Stimulated activated CD4-positive, alpha-beta T cell treated with anti-CD3 and anti-CD28 coated beads, Interleukin-12 subunit alpha, Interleukin-12 subunit beta, amount 100 ng/mL, for 4 hours (primary cell): ENCODE measurements around the gene G6PC2.
"Not testable (repeated sequence)": the region's sequence is repeated elsewhere in the genome, so short reads cannot be mapped to it uniquely, and the experiment has no call there.

Experiments used
- DNase-seq: peaks from one replicate; pipeline ENCODE4 v3.0.0-alpha.2; 2020

The G6PC2 gene, protein sequence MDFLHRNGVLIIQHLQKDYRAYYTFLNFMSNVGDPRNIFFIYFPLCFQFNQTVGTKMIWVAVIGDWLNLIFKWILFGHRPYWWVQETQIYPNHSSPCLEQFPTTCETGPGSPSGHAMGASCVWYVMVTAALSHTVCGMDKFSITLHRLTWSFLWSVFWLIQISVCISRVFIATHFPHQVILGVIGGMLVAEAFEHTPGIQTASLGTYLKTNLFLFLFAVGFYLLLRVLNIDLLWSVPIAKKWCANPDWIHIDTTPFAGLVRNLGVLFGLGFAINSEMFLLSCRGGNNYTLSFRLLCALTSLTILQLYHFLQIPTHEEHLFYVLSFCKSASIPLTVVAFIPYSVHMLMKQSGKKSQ

DNA sequence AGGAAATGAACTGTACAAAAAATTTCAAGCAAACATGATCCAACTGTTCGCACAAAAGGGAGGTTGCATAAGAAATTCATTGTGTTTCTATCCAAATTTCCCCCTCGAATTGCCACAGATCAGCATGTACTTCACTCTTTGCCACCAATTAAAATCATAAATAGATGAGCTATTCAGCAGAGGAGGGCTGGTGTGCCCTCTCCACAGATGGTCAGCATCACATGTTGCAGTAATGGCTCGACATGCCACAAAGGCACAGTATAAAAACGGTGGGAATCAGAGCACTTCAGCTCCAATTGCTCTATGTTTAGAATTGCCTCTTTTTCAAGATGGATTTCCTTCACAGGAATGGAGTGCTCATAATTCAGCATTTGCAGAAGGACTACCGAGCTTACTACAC is at the start of gene G6PC2:
TSS of gene G6PC2 (plus strand) at position 289 of the 400 bp plus-strand sequence. CDS start at position 330, 41 bp downstream.
- no peak for DNase-seq

DNA sequence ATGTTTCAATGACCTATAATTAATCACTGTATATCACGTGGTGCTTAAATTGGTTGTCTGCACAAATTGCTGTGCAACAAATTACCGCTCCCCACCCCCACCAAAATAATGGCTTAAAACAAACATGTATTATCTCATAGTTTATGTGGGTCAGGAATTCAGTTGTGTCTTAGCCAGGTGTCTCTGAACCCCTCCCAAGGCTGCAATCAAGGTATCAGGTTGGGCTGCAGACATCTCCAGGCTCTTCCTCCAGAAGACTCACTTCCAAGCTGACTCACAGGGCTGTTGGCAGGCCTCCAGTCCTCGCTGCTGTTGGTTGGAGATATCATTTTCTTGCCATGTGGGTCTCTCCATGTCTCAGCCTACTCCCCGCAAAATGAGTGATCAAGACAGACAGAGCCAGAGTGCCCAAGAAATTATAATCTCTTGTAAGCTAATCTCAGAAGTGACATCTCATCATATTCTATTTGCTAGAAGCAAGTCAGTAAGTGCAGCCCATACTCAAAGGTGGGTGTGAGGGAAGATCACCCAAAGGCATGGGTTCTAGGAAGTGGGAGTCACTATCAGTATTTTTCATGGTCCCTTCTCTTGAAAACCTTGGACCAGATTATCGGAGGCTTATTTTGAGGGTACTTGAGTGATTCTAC is 49.3 kb upstream of the G6PC2 start:
- no peak for DNase-seq

DNA sequence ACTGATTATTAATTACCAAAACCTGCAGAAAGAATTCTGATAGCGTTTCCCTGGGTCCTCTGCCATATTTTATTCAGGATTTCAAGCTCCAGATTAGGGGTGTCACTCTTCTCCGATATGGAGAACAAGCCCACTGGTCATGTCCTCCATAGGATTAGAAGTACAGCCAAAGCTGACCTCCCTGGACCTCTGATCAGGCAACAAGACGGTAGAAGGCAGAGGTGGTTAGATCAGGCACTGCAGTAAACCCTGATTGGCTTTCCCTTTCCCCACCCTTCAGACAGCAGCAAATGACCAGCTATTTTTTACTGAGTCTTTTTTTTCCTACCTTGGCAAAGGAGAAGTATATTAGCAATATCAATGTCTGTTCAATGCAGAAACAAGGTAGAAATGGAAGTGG is 48.6 kb upstream of the G6PC2 start:
- DNase-seq: no peak

DNA sequence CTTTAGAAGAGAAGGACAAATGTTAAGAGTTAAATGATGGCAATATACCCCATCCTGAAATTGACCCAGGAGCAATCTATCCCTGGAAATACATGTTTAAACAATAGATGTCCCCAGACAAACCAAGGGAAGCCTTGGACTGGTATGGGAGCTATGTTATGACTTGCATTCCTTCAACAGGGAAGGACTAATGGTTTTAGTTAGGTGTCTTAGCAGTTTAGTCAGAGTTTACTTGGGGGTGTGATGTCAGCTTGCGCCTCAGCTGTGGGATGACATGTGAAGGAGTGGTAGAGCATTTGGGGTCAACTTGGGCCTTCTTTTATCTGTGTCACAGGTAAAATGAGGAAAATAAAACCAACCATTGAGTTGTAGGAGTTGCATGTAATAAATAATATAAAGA is 47.6 kb upstream of the G6PC2 start:
- no peak for DNase-seq

DNA sequence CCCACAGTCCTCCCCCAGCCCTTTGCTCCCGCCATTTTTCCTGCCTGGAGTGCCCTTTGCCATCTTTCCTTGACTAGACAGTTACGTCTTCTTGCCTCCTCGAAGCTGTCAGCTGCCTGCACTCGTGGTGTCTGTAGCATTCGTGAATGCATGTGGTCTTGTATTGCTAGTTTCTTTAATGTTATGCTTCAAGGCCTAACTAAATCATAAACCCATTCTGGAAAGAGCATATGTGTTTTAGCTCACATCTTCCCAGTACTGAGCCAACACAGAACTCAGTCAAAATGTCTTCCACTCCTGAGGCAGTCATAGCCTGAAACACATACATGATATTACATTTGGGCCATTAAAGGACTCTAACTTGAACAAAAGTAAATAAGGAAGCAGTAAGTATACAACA is 46.4 kb upstream of the G6PC2 start:
- no peak for DNase-seq

DNA sequence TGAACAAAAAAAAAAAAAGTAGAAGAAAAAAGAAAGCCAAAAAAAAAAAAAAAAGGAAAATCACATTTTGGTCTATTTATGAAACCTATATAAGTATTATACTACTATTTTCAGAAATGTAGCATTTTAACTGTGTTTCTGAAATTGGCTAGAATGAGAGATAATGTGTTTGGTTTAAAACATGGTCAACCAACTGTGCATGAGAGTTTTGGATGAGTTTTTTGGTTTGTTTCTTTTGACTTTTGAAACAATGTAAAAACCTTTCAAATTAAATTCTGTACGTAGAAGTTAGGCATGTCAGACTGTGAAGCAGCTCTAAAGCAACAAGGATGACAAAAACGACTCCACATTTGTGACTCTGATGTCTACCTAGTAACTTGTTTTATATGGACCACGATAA is 45.5 kb upstream of the G6PC2 start:
- DNase-seq: no peak

DNA sequence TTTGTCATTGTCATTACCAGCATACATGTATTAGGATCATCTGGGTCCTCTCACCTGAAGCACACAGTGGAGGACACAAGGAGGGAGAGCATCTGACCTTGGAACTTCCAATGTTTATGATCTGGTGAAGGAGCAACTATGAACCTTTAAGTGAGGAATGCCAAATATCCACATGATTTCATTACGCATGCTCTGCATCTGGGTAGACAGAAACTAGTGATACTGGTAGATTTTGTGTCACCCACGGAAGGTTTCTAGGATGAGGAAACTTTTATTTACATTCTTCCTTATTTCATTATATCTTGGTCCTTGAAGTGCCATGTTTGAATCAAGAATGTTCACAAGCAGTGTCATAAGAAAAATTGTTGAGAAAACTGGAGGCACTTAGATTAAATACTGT is 42.9 kb upstream of the G6PC2 start:
- DNase-seq: no peak

DNA sequence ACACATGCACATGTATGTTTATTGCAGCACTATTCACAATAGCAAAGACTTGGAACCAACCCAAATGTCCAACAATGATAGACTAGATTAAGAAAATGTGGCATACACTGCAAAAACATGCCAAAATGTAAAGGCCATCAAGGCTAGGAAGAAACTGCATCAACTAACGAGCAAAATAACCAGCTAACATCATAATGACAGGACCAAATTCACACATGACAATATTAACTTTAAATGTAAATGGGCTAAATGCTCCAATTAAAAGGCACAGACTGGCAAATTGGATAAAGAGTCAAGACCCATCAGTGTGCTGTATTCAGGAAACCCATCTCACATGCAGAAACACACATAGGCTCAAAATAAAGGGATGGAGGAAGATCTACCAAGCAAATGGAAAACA is 33.9 kb upstream of the G6PC2 start:
- DNase-seq: not testable (repeated sequence)

DNA sequence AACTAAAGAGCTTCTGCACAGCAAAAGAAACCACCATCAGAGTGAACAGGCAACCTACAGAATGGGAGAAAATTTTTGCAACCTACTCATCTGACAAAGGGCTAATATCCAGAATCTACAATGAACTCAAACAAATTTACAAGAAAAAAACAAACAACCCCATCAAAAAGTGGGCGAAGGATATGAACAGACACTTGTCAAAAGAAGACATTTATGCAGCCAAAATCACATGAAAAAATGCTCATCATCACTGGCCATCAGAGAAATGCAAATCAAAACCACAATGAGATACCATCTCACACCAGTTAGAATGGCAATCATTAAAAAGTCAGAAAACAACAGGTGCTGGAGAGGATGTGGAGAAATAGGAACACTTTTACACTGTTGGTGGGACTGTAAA is 30.7 kb upstream of the G6PC2 start:
- DNase-seq: not testable (repeated sequence)

DNA sequence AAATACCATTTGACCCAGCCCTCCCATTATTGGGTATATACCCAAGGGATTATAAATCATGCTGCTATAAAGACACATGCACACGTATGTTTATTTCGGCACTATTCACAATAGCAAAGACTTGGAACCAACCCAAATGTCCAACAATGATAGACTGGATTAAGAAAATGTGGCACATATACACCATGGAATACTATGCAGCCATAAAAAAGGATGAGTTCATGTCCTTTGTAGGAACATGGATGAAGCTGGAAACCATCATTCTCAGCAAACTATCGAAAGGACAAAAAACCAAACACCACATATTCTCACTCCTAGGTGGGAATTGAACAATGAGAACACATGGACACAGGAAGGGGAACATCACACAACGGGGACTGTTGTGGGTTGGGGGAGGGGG is 30.3 kb upstream of the G6PC2 start:
- DNase-seq: not testable (repeated sequence)

DNA sequence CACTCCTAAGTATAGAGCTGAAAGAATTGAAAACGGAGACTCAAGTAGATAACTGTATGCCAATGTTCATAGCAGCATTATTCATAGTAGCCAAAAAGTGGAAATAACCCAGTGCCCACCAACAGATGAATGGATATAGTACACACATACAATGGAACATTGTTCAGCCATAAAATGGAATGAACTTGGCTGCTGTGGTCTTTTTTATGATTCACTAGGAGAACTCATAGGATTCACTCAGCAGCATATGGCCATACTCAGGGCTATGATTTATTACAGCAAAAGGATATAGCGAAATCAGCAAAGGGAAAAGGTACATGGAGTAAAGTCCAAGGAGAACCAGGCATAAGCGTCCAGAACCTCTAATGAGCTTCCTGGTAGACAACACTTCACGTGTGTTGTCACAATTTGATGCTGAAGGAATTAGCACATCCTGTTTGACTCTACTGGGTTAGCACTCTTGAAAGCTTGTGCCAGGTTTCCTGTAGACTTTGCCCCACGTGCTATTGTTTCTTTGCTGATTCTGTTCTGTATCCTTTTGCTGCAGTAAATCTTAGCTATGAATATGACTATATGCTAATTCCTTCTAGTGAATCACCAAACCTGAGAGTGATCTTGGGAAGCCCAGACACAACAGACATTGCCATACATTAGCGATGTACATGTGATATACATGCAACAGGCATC is 26.6 kb upstream of the G6PC2 start:
- no peak for DNase-seq

DNA sequence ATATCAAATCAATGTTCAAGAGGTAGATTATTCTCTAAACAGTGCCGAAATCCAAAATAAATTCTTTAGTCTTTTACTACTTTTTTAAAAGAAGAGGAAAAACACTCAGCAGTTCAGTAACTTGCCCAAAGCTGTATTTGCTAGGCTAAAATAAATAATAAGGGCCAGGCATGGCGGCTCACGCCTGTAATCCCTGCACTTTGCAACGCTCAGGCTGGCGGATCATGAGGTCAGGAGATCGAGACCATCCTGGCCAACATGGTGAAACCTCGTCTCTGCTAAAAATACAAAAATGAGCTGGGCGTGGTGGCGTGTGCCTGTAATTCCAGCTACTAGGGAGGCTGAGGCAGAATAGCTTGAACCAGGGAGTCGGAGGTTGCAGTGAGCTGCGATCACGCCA is 18.9 kb upstream of the G6PC2 start:
- DNase-seq: not testable (repeated sequence)

DNA sequence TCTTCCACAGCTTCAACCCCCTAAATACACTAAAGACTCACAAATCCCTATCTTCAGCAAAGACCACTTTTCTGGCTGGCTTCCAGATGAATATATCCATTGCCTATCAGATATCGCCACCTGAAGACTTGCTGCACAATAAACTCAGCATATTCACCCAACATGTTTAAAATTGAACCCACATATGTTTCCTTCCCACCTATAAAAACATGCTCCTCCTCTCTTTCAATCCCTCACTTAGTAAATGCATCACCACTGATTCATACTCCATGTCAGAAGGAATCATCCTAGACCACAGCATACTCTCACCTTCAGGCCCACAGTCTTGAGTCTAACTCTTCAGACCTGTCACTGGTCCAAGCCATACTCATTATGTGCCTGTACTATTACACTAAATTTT is 16.1 kb upstream of the G6PC2 start:
- no peak for DNase-seq

DNA sequence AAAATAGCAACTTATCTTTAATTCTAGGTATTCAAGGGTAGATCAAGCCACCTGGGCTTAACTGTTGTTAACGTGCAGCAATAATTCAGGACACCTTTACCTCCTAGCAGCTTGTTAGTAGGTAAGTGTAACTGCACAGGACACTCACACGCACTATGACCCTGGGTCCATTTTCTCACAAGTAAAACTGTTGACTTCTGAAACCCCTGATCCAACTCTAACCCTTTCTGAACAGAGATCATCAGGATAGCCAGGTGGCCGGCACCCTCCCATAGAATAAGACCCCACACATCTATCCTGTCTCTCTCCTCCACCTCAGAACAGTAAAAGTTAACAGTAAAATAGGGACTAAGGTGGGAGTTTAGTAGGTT is 11.5 kb upstream of the G6PC2 start:
- no peak for DNase-seq

DNA sequence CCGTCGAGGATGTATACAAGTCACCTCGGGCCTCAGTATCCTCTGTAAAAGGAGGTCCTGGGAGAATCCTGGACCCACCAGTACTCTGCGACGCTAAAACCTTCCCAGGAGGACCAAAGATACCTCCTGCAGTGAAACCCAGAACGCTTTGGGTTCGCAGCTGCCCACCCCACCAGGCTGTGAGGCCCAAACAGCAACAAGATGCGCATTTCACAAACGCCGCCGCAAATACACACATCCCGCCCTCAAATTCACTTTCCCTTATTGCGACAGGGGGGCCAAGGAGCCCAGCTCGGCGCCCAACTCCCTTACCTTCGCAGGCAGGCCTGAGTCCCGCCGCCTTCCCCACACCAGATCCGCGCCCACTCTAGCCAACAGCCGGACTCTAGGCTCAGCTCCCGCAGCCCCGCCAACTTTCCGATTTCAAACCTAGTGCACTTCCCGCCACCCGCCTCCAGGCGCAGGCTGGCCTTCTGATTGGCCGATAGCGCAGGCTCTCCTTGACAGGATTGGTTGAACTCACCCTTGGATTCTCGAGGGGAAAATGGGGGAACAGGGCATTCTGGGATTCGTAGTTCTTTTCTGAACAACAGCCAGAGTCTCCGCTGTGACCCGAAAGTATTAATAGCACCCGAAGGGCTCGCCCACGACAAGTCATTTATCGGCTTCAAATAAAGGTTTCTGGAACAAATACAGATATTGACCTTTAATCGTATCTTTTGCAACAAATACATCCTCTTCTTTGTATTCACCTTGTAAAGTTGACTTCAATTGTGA is 10.9 kb upstream of the G6PC2 start, which contains the start of gene SPC25:
TSS of gene SPC25 (minus strand) at position 425 of the 777 bp plus-strand sequence. CDS start 911 bp downstream, outside the sequence.
- peak; percentile 76 for DNase-seq

DNA sequence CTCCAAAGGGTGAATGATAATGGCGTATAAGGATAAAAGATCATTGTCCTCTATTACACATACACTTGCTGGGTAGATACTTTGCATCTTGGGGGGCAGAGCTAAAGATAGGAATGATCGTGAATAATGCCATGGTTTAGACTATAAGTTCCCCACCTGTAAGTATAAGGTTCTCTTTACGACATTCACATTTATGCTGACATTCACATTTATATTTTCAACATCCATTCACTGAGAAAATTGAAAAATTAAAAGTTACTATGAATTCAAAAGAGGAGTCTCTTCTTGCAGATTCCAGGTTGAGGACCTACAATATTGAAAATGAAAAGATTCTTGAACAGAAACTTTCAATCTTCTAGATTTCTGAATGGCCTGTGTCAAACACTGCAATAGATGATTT is 8.8 kb upstream of the G6PC2 start:
- DNase-seq: no peak

DNA sequence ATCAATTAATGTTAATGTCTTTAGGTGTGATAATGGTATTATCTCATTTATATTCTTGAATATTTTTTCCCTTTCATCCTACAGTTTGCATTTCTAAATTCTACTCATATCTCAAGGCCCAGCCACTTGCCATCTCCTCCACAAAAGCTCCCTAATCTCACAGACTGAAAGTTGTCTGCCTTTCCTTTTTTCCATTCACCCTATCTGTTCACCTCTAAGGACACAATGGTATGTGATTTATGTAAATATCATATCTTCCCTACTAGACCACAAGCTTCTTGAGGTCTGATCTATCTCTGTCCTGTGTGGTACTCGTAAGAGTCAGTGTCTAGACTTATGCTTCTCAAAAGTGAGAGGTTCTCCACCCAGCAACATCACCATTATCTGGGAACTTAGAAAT is 7.0 kb upstream of the G6PC2 start:
- no peak for DNase-seq

DNA sequence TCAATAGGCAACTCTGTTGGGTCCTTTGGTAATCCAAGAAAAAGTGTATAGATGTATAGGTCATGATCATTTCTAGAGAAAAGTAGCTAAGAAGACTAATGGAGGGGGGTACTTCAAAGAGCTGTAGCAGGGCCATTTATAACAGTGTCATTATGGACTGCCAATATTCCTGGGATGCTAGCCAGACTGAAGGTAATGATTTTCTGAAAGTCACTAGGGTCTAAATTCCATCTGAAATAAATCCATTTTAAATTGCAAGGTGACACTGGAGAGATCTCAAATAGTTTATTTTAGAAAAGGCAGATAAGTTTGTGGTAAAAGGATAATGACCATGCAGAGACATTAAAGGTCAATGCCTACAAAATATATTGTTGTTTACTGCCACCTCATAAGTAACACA is 6.4 kb upstream of the G6PC2 start:
- no peak for DNase-seq

DNA sequence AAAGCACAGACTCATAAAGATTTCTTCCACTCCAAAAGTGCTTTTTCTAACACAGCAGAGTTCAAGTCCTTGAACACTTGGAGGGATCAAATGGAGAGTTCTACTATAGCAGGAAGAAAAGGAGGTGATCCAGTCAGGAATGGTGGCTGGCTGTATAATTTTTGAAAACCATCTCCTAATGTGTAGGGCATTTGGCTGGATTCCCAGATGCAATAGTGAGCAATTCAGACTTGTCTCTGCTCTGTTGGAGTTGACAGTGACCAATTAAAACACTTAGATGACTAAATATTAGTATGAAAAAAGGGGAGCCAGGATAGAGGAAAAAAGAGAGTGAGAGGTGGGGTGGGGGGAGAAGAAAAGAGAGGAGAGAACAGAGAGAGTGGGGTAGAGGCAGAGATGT is 5.3 kb upstream of the G6PC2 start:
- DNase-seq: no peak

DNA sequence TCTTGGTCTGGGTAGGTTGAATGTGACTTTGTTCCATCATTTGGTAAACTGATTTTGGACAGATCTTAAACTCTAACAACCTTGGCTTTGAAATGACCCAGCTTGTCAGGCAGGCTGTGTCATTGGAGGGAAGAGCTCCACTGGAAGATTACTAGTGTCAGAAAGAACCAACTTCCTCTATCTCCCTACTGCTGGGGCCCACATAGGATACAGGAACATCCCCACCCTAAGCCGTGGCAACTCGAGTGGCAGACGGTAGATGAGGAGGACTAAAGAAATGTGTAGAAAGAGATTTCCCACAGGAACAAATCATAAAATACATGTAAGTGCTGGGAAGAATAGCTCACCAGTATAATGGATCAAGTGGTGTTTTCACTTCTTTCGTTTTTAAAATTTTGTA is 4.3 kb upstream of the G6PC2 start:
- DNase-seq: no peak

DNA sequence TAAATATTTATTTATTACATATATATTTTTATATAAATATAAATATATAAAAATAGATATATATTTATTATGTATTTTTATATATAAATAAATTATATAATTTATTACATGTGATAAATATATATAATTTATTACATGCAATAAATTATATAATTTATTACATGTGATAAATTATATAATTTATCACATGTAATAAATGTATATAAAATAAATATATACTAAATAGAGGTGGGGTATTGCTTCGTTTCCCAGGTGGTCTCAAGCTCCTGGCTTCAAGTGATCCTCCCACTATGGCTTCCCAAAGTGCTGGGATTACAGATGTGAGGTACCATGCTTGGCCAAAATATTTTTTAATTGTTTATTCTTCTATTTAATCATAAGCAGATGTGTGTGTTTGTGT is 3.6 kb upstream of the G6PC2 start:
- no peak for DNase-seq

DNA sequence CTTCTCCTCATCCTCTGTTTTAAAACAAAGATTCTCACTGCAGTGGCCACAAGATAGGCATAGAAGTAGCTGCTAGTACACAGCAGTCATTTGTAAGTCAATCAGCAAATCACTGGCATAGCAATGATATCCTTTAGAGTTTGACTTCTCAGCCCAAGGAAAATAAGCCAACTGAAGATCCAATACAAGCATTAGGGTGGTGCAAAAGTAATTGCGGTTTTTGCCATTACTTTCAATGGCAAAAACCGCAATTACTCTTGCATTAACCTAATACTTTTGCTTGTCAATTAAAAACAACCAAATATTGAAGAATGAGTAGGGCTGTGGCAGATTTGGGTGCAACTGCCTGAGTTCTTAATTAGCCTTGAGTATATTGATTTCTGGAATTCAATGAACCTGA is 2.8 kb downstream of the G6PC2 start:
- DNase-seq: no peak

DNA sequence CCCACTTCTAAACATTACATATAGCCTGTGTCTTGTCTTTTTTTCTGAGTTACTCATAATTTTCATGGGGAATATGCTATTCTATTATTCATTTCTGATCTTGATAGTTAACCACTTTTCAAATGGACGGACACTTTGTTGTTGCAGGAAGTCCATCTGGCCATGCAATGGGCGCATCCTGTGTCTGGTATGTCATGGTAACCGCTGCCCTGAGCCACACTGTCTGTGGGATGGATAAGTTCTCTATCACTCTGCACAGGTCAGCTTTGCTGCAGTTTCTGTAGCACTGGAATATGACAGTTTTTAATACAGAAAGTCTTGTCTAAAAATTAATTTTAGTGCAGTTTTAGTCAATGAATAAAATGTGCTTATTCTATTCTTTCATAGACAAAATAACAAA is 3.3 kb downstream of the G6PC2 start:
- no peak for DNase-seq
